ENCODE results near the gene CKAP5. TPM values are rescaled to one million over a fixed set of nuclear protein-coding genes. Genes with fewer than 3 reads are reported as not detected.
"Not testable (repeated sequence)": the region's sequence is repeated elsewhere in the genome, so short reads cannot be mapped to it uniquely, and the experiment has no call there.

Gene CKAP5
- total RNA-seq, 4 donors from 2014 or later = 27.2 to 37.0 (median 31.6) TPM

DNA sequence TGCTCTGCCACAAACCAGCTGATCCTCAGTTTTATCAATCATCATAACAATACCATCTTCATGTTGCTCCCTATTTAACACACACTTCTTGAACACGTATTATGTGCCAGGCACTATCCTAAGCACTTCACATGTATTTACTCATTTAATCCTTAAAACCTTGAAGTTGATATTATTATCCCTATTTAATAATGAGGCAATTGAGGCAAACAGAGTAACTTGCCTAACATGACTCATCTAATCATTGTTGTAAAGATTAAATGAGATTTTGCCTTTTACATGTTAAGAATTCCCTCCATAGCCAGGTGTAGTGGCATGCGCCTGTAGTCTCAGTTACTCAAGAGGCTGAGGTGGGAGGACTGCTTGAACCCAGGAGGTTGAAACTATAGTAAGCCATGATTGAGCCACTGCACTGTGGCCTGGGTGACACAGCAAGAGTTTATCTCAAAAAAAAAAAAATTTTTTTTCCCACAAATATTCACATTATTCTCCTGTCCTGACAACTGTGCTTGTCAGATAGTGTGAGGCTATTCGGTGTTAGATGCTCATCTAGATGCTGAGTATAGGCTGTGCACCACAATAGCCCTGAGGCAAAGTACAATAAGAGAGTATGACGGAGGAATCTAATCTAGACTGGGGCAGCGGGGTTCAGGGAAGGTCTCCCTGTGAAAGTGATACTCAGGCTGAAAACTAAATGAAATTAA, 13.4 kb downstream of the CKAP5 start:
- TF ChIP-seq, protein P1, sequence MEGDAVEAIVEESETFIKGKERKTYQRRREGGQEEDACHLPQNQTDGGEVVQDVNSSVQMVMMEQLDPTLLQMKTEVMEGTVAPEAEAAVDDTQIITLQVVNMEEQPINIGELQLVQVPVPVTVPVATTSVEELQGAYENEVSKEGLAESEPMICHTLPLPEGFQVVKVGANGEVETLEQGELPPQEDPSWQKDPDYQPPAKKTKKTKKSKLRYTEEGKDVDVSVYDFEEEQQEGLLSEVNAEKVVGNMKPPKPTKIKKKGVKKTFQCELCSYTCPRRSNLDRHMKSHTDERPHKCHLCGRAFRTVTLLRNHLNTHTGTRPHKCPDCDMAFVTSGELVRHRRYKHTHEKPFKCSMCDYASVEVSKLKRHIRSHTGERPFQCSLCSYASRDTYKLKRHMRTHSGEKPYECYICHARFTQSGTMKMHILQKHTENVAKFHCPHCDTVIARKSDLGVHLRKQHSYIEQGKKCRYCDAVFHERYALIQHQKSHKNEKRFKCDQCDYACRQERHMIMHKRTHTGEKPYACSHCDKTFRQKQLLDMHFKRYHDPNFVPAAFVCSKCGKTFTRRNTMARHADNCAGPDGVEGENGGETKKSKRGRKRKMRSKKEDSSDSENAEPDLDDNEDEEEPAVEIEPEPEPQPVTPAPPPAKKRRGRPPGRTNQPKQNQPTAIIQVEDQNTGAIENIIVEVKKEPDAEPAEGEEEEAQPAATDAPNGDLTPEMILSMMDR (IDR thresholded peaks at IDR 0.05) = no peak
- ATAC-seq (ENCODE audit: low FRiP score) (no peak), DNase-seq (ENCODE audit: low spot score) (no peak)

GRCh38 chr11:46827995-46828394, 18.1 kb downstream of the CKAP5 start:
- DNase-seq (ENCODE audit: low spot score) (no peak), ATAC-seq (ENCODE audit: low FRiP score) (no peak)
- TF ChIP-seq, protein P1 (IDR thresholded peaks at IDR 0.05) = no peak

DNA sequence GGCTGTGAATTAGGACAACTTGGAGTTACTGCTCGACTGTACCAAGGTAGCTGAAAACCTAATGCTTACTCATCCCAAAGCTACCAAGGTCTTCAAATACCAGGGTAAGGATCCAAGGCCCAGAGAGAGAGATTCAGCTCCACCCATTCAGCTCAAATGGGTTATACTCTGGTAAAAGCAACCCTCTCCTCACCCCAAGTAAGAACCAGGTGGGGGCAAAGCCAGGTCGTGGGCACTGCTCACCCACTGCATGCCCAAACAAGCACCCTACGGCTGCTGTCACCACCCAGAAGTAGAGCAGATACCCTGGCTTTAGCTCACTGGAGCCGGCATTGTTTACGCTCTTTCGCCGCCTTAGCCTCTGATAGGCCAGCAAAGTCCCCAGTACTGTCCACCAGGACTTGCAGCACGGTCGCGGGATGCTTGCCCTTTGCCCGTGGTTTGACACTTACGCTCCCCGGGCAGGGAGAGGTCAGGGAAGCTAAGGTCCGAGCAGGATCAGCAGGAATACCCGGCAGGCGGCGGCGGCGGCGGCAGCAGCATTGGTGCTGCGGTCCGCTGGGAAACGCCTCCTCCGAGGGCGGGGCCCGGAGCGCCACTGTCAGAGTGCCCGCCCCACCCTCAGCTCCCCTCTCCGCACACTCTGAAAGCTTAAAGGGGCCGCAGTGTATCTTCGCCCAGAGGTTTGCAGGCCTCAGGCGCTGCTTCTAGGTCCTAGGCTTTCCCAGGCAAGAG, 19.6 kb downstream of the CKAP5 start:
- peak; percentile 63 for DNase-seq (ENCODE audit: low spot score)
- TF ChIP-seq, protein P1 (IDR thresholded peaks at IDR 0.05) = no peak
- ATAC-seq (ENCODE audit: low FRiP score) = peak; percentile 99

- TF ChIP-seq, protein P1 (IDR thresholded peaks at IDR 0.05) = no peak
- no peak for ATAC-seq (ENCODE audit: low FRiP score)
Measured at GRCh38 chr11:46808799-46809431, 37.2 kb downstream of the CKAP5 start.

GRCh38 chr11:46801694-46802470, 44.2 kb downstream of the CKAP5 start:
- TF ChIP-seq, protein P1 (IDR thresholded peaks at IDR 0.05) = no peak
- DNase-seq (ENCODE audit: low spot score) (no peak), ATAC-seq (ENCODE audit: low FRiP score) (no peak)

More at GRCh38 chr11:46808799-46809431, 37.2 kb downstream of the CKAP5 start:
- no peak for DNase-seq (ENCODE audit: low spot score)

- TF ChIP-seq, protein P1 (IDR thresholded peaks at IDR 0.05) = no peak
- DNase-seq (ENCODE audit: low spot score) (no peak), ATAC-seq (ENCODE audit: low FRiP score) (no peak)
Measured at GRCh38 chr11:46800177-46800576, 45.9 kb downstream of the CKAP5 start.

- DNase-seq (ENCODE audit: low spot score); ATAC-seq (ENCODE audit: low FRiP score): not testable (repeated sequence)
Measured at GRCh38 chr11:46799725-46800124, 46.4 kb downstream of the CKAP5 start.
